Stimulated activated CD8-positive, alpha-beta memory T cell treated with anti-CD3 and anti-CD28 coated beads, Interleukin-4, amount 100 ng/mL, for 4 hours (primary cell): Measurements from ENCODE around the gene SCGB3A1.

Experiments used
- DNase-seq, 2 donors: peaks; one replicate each; pipeline ENCODE4 v3.0.0-alpha.2; 2020; ENCODE audit warnings: low read depth in 2 of 2, low spot score in 1 of 2

The SCGB3A1 gene

DNA sequence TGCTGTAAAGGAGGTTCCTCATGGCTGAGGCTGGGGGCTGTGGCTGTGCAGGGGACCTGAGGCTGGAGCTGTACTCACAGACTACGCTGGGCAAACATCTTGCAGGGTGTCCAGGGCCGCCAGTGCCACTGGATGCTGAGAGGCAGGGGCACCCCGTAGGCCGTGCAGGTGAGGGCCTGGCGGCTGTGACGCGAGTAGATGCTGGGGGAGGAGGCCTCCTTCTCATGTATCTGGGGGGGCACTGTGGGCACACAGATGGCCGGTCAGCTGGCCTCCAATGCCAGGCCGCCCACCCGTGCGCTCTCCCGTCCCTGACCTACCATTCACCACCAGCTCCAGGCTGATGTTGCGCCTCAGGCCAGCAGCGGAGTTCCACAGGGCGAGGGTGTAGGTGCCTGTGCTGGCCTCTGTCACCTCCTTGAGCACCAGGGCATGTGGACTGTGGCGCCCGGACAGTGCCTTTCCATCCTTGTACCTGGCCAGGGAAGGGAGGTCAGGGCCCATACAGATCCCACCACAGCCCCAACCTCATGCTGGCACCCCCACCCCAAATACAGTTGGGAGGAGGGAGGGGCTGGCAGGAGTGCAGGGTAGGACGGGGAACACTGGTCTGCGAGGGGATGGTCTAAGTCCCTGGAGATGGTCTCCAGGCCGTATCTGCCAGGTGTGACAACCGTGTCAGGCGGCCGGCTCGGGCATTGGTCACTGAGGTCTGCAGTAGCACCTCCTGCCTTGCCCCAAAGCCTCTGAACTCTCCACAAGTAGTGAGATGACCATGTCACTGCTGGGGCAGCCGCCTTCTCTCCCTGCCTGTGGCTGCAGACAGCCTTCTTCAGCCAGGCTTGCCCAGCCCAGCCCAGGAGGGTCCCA is 34.7 kb upstream of the SCGB3A1 start:
- no peak for DNase-seq

GRCh38 chr5:180625125-180625790 is 34.0 kb upstream of the SCGB3A1 start:
- DNase-seq, result no peak

DNA sequence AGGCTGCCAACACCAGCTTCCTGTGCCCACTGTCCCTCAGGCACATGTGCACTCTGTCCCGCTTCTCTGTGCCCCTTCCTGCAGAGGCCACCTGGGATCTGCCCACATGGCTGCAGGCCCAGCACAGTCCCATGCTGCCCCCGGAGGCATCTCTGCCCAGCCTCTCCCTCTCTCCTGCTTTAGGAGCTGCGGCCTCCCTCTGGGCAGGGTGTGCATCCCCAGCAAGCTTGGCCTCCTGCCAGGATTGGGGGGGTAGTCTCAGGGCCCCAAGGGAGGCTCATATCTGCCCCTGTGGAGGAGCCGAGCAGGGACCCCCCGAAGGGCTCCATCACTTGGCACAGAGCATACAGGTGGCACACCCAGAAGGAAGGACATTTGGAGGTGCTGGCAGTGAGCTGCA is 33.3 kb upstream of the SCGB3A1 start:
- no peak for DNase-seq

GRCh38 chr5:180623844-180624243 is 32.5 kb upstream of the SCGB3A1 start:
- DNase-seq, result no peak

DNA sequence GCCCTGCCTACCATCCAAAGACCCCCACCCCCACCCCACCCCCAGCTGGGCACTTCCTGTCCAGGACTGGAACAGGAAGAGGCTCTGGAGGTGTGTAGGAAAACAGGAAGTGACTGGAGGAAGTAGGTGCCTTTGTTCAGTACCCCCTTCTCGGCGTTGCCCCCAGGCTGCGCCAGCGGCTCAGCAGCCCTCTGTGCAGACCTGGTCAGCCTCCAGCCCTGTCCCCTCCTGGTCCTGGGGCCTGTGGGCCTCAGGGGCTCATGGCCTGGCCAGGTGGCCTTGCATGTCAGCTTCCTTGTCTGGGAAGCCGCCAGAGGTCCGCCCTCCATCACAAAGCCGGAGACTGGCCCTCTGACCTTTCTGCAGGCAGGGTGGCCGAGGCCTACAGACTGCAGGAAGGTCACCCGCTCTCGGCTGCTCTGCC is 32.1 kb upstream of the SCGB3A1 start:
- no peak for DNase-seq

- DNase-seq, result no peak
These were observed 31.6 kb upstream of the SCGB3A1 start for GRCh38 chr5:180622910-180623309.

DNA sequence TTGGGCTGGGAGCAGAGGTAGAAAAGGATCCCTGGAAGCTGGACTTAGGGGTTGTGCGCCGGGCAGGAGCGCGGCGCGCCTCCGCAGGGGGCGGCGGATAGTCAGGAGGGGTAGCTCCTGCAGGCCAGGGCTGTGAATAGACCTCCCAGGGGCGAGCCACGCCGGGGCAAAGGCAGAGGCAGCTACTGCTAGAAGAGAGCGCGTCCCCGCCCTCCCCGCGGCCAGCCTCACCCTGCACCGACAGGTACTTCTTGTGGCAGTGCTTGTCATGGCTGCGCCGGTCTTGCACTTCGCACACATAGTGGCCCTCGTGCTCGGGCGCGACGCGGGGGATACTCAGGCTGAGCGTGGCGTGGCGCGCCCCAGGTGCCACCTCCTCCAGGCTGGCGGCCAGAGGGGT is 30.0 kb upstream of the SCGB3A1 start:
- no peak for DNase-seq

DNA sequence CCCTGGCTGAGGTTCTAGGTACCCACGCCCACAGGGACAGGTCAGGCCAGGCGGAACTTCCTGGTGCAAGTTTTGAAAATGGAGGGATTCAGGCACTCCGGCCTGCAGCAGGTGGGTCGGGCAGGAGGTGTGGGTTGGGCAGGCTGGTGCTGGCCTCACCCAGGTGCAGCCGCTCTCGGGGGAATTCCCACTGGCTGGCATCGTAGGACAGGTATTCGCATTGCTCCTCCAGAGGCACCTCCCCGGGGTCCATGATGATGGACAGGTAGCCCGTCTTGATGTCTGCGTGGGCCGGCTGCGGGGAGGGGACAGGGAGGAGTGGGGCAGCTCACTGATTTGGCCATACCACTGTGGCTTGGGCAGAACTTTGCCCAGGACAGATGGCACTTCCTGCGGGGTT is 28.7 kb upstream of the SCGB3A1 start:
- no peak for DNase-seq

GRCh38 chr5:180619563-180619915 is 28.2 kb upstream of the SCGB3A1 start:
- no peak for DNase-seq

DNA sequence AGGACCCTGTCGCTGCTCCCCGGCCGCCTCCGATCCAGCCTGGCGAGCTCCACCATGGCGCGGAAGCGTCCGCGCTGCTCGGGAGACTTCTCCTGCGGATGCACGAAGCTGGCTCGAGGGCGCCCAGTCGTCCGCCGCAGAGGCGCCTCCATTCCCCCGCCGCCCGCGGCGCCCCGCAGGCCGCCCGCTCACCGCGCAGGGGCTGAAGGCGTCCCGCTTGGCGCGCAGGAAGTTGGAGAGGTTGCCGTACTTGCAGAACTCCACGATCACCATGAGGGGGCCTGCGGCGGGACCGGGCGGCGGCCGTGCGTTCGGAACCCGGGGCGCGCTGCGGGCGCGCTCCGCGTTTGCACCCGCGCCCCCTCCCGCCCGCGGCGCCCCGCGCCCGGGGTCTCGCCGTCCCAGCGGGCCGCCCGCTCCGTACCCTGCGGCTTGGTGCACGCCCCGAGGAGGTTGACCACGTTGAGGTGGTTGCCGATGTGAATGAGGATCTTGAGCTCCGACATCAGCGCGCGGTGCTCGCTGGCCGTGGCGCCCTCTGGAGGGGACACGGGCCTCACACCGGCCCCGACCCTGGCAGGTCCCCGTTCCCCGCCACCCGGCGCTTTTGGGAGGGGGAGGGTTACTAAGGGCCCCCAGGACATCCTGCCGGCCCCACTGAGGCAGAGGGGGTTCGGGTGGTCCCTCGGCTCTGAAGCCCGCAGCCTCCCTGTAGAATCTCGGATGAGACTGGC is 27.7 kb upstream of the SCGB3A1 start:
- DNase-seq, result no peak

DNA sequence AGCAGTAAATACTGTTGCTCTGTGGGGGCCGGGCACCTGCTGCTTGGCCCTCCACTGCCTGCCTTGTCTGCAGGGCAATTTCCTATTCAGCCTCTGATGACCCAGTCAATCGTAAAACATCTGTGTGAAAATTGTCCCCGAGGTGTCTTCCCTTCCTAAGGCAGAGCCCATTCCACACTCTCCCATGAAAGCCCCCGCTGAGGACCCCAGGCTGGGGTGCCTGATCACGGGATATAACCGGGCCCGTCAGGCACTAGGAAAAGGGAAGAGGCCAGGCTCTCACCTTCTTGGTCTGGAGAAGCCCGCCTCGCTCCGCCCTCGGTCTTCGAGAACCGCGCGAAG is 27.2 kb upstream of the SCGB3A1 start:
- DNase-seq, result no peak

DNA sequence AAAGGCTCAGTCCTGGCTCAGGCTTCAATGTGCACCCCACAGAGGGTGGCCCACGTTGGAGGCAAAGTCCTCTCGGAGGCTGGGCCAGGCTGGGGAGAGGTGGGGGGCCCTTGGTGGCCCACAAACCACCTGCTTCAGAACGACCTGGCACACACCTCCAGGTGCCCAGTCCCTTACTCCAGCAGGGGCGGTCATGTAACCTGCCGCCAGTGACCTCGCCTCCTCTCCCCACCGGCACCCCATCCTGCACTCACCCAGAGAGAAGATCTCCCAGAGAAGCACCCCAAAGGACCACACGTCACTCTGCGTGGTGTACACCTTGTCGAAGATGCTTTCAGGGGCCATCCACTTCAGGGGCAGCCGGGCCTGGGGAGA is 22.5 kb upstream of the SCGB3A1 start:
- DNase-seq, result no peak

DNA sequence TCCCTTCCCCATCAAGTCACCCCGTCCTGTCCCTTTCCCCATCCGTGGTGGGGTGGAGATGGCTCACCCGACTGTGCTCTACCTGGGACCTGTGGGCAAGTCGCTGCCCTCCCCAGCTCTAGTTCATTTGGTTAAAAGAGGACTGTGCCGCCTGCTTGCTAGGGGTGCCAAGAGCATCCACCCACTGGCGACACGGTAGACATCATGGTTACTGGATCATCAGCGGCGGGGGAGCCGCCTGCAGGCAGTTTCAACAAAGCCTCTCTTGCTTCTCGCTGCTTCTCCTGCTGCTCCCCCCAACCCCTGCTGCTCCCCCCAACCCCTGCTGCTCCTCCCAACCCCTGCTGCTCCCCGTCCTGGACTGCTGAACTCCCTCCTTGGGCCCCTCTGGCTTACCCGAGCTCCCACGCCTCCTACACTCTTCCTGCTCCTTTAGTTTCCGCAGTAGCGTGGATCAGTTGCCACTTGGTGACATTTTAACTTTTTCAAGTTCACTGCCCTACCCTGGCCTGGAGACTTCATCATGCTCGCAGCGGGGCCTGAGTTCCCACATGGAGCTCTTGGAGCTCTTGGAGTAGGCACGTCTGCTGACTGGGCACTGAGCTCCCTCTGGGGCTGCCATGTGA is 22.0 kb upstream of the SCGB3A1 start:
- no peak for DNase-seq

- DNase-seq, result no peak
These were observed 21.4 kb upstream of the SCGB3A1 start for GRCh38 chr5:180612683-180613082.

- DNase-seq, result no peak
These were observed 20.0 kb upstream of the SCGB3A1 start for GRCh38 chr5:180611140-180611850.

DNA sequence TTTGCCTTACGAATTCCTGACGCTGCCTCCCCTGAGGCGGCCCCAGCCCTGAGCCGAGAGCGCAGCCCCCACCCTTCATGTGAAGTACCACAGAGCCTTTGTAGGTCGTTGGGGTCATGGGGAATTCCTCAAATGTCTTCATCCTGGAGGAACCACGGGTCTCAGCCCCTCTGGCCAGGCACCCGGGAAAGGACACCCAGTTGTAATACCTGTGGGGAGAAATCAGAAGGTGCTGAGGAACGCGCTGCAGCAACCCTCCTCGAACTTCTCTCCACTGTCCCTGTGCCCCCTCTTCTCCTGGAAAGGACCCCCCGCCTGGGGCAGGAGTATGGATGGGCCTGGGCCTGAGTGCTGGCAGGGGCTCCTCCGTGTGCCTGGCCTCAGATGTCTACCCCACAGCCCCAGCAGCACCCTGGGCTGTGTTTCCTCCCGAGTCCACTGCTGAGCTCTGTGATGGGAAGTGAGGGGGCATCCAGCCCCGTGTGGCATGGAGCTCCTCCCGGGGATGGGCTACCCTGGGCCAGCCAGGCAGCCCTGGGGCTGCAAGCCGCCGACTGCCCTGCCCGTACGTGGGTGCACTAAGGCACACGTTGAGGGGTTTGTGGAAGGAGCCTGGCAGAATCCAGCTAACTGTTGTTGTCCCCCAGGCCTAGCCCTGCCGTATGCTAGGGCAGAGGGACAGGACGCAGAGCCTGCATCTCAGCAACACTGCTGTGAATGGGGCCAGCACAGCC is 18.7 kb upstream of the SCGB3A1 start:
- no peak for DNase-seq

DNA sequence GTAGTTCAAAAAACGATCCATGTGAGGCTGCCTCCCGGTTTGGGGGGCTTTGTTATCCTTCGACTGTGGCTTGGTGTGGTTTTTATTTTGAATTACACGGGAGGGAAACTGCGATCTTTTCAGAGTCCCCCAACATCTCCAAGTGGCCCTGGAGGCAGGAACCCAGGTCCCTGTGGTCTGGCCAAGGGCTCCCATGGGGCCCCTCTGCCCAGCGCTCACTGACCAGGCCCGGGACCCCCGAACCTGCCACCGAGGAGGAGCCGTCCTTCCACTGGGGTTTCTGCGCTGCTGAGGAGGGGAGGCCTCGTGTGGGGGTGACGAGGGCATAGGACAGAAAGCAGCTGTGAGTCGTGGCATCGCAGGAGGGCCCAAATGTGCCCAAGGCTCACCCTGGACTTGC is 18.1 kb upstream of the SCGB3A1 start:
- DNase-seq, result no peak

GRCh38 chr5:180608572-180609310 is 17.4 kb upstream of the SCGB3A1 start:
- DNase-seq, result no peak

DNA sequence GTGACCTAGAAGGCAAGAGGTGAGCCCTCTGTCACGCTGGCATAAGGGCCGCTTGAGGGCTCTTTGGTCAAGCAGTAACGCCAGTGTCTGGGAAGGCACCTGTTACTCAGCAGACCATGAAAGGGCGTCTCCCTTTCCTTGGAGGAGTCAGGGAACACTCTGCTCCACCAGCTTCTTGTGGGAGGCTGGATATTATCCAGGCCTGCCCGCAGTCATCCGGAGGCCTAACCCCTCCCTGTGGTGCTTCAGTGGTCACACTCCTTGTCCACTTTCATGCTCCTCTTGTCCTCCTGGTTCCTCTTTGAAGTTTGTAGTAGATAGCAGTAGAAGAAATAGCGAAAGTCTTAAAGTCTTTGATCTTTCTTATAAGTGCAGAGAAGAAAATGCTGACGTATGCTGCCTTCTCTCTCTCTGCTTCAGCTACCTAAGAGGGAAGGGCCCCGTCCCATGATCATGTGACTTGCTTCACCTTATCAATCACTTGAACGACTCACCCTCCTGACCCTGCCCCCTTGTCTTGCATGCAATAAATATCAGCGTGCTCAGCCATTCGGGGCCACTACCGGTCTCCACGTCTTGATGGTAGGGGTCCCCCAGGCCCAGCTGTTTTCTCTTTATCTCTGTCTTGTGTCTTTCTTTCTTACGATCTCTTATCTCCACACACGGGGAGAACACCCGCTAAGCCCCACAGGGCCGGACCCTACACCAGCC is 16.7 kb upstream of the SCGB3A1 start:
- DNase-seq, result no peak
